LNCaP clone FGC (cell line): ENCODE measurements around the gene HS3ST3B1.

Source experiments
- DNase-seq: peaks from one replicate; pipeline ENCODE4 v3.0.0-alpha.2; 2011; ENCODE audit warnings: low read depth
- H3K4me3 ChIP-seq: 2 replicates; pipeline ENCODE4 v1.5.1; 2011; ENCODE audit warnings: mild to moderate bottlenecking, low read depth, low read length, control low read depth
- CTCF ChIP-seq: IDR thresholded peaks from 2 replicates; pipeline ENCODE4 v1.5.1; 2012; ENCODE audit warnings: mild to moderate bottlenecking; ENCODE audit not compliant: control insufficient read depth, insufficient read depth; ENCODE audit errors: extremely low read depth

The HS3ST3B1 gene

DNA sequence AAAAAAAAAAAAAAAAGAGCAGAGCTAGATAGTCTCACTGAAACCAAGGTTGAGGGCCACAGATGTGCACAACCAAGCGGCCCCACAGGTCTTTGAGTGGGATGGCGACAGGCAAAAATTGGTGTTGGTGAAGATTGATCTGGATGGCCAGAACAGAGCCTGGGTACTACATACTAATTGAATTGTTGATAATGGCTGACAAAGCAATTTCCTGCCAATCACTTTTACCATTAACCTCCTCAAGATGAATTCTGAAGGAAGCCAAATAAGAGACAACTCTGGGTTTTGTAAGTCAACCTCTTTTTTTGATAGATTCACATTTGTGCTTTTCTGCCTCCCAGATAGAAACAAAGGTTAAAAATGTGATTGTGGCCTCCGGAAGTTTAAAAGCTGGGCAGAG is 19.4 kb upstream of the HS3ST3B1 start:
- DNase-seq, result no peak
- no peak overlapping the region for H3K4me3 ChIP-seq
- no peak for TF ChIP-seq CTCF

GRCh38 chr17:14282726-14283125 is 18.2 kb upstream of the HS3ST3B1 start:
- no peak overlapping the region for H3K4me3 ChIP-seq
- TF ChIP-seq CTCF, result no peak
- no peak for DNase-seq

GRCh38 chr17:14289162-14289561 is 11.7 kb upstream of the HS3ST3B1 start:
- H3K4me3 ChIP-seq, result no peak overlapping the region
- no peak for DNase-seq
- no peak for TF ChIP-seq CTCF

- TF ChIP-seq CTCF, result no peak
- DNase-seq, result no peak
These were observed 6.0 kb upstream of the HS3ST3B1 start for GRCh38 chr17:14294876-14295275.

DNA sequence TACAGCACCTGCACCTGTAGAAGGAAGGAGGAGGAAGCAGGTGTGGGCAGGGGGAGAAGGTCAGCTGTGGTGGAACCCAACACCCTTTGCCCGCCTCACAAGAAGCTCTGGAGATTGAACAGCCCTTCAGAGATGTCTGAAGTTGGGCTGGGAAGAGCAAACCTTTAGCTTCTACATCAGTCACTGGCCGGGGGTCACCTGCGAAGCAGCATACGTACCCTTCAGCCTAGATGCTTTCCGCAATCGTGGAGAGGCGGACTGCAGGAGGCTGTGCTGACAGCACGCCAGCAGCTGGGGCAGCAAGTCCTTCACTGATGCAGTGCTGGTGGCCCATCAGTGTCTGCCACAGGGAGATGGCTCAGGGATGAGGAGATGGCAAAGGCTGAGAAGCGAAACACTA is 5.2 kb upstream of the HS3ST3B1 start:
- no peak overlapping the region for H3K4me3 ChIP-seq
- no peak for TF ChIP-seq CTCF
- DNase-seq, result no peak

More at GRCh38 chr17:14294876-14295275, 6.0 kb upstream of the HS3ST3B1 start:
- no peak overlapping the region for H3K4me3 ChIP-seq

- no peak overlapping the region for H3K4me3 ChIP-seq
- no peak for DNase-seq
- no peak for TF ChIP-seq CTCF
These were observed 4.5 kb upstream of the HS3ST3B1 start for GRCh38 chr17:14296166-14296910.
